Measurements from ENCODE around the gene CLEC6A. TPM values are rescaled to one million over a fixed set of nuclear protein-coding genes. Genes with fewer than 3 reads are reported as not detected.

Gene CLEC6A
- total and polyA plus RNA-seq, 4 donors = not detected

DNA sequence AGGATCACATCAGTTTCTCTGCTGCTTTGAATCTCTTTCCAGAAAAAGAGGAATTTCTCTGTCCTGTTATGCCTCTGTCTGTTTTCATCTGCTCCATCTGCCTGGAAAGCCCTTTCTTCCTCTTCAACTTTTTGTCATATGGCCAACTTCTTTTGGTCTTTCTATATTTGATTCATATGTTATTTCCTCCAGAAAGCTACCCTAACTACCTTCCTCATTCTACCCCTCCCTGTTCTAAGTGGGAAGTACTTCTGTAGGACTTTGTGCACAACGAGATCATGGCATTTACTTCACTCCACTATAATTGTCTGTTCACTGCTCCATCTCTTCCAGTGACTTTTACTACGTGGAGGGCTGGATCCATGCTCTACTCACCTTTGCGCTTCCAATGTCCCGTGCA, 63.4 kb downstream of the CLEC6A start:
- DNase-seq (ENCODE audit: low spot score) = no peak
- H3K27me3 ChIP-seq (ENCODE audit: control insufficient read depth in 4 of 4, insufficient read depth in 4 of 4, low read length in 3 of 4) = peaks cover 0 to 10% (median 0%) of the 10 kb centered on the region in 4 donors
- no peaks in the 10 kb centered on the region for H3K4me1 ChIP-seq (ENCODE audit: control insufficient read depth in 4 of 4, insufficient read depth in 4 of 4, low read length in 3 of 4)
- H3K27ac ChIP-seq (ENCODE audit: low read depth in 1 of 2, low read length in 2 of 2) = no peak overlapping the region
- H3K4me3 ChIP-seq (ENCODE audit: low read depth in 1 of 3, low read length in 3 of 3) = no peak overlapping the region
- no peak overlapping the region for H3K9ac ChIP-seq (ENCODE audit: low read depth in 1 of 2, low read length in 2 of 2)
- TF ChIP-seq, protein P1, sequence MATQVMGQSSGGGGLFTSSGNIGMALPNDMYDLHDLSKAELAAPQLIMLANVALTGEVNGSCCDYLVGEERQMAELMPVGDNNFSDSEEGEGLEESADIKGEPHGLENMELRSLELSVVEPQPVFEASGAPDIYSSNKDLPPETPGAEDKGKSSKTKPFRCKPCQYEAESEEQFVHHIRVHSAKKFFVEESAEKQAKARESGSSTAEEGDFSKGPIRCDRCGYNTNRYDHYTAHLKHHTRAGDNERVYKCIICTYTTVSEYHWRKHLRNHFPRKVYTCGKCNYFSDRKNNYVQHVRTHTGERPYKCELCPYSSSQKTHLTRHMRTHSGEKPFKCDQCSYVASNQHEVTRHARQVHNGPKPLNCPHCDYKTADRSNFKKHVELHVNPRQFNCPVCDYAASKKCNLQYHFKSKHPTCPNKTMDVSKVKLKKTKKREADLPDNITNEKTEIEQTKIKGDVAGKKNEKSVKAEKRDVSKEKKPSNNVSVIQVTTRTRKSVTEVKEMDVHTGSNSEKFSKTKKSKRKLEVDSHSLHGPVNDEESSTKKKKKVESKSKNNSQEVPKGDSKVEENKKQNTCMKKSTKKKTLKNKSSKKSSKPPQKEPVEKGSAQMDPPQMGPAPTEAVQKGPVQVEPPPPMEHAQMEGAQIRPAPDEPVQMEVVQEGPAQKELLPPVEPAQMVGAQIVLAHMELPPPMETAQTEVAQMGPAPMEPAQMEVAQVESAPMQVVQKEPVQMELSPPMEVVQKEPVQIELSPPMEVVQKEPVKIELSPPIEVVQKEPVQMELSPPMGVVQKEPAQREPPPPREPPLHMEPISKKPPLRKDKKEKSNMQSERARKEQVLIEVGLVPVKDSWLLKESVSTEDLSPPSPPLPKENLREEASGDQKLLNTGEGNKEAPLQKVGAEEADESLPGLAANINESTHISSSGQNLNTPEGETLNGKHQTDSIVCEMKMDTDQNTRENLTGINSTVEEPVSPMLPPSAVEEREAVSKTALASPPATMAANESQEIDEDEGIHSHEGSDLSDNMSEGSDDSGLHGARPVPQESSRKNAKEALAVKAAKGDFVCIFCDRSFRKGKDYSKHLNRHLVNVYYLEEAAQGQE (IDR thresholded peaks at IDR 0.05) = no peak
- TF ChIP-seq YY1 (IDR thresholded peaks at IDR 0.05) (no peak), RAD21 (IDR thresholded peaks at IDR 0.05) (no peak), JUND (IDR thresholded peaks at IDR 0.05) (no peak), SP1 (IDR thresholded peaks at IDR 0.05) (no peak), HNF4A (conservative IDR thresholded peaks at IDR 0.05) (no peak), GABPA (IDR thresholded peaks at IDR 0.05 in 1 of 2, conservative IDR thresholded peaks at IDR 0.05 in 1 of 2) (no peak), EGR1 (IDR thresholded peaks at IDR 0.05; ENCODE audit: low read depth in 2 of 2) (no peak), HNF4G (IDR thresholded peaks at IDR 0.05) (no peak), RXRA (IDR thresholded peaks at IDR 0.05) (no peak), NR2F2 (IDR thresholded peaks at IDR 0.05) (no peak), FOXA1 (IDR thresholded peaks at IDR 0.05) (no peak), TAF1 (conservative IDR thresholded peaks at IDR 0.05) (no peak), FOXA2 (IDR thresholded peaks at IDR 0.05) (no peak)
- TF ChIP-seq, protein P2, sequence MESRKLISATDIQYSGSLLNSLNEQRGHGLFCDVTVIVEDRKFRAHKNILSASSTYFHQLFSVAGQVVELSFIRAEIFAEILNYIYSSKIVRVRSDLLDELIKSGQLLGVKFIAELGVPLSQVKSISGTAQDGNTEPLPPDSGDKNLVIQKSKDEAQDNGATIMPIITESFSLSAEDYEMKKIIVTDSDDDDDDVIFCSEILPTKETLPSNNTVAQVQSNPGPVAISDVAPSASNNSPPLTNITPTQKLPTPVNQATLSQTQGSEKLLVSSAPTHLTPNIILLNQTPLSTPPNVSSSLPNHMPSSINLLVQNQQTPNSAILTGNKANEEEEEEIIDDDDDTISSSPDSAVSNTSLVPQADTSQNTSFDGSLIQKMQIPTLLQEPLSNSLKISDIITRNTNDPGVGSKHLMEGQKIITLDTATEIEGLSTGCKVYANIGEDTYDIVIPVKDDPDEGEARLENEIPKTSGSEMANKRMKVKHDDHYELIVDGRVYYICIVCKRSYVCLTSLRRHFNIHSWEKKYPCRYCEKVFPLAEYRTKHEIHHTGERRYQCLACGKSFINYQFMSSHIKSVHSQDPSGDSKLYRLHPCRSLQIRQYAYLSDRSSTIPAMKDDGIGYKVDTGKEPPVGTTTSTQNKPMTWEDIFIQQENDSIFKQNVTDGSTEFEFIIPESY (IDR thresholded peaks at IDR 0.05) = no peak
- TF ChIP-seq, protein P3, sequence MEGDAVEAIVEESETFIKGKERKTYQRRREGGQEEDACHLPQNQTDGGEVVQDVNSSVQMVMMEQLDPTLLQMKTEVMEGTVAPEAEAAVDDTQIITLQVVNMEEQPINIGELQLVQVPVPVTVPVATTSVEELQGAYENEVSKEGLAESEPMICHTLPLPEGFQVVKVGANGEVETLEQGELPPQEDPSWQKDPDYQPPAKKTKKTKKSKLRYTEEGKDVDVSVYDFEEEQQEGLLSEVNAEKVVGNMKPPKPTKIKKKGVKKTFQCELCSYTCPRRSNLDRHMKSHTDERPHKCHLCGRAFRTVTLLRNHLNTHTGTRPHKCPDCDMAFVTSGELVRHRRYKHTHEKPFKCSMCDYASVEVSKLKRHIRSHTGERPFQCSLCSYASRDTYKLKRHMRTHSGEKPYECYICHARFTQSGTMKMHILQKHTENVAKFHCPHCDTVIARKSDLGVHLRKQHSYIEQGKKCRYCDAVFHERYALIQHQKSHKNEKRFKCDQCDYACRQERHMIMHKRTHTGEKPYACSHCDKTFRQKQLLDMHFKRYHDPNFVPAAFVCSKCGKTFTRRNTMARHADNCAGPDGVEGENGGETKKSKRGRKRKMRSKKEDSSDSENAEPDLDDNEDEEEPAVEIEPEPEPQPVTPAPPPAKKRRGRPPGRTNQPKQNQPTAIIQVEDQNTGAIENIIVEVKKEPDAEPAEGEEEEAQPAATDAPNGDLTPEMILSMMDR (IDR thresholded peaks at IDR 0.05; ENCODE audit: low read depth, low read length, missing input control) = no peak
- TF ChIP-seq, protein P4, sequence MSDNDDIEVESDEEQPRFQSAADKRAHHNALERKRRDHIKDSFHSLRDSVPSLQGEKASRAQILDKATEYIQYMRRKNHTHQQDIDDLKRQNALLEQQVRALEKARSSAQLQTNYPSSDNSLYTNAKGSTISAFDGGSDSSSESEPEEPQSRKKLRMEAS (IDR thresholded peaks at IDR 0.05) = no peak
- TF ChIP-seq, protein P5, sequence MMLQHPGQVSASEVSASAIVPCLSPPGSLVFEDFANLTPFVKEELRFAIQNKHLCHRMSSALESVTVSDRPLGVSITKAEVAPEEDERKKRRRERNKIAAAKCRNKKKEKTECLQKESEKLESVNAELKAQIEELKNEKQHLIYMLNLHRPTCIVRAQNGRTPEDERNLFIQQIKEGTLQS (IDR thresholded peaks at IDR 0.05) = no peak
- H3K9me3 ChIP-seq (ENCODE audit: control insufficient read depth in 4 of 4, low read length in 3 of 4) = peaks cover 0 to 5% (median 0%) of the 10 kb centered on the region in 4 donors
- H3K36me3 ChIP-seq (ENCODE audit: control insufficient read depth in 4 of 4, insufficient read depth in 3 of 4, low read depth in 1 of 4, low read length in 3 of 4) = no peaks in the 10 kb centered on the region
- WGBS = 70% methylated on average over 4 of the region's 4 CpGs
